ENCODE data around the gene UBE2G2. TPM values are rescaled to one million over a fixed set of nuclear protein-coding genes. Genes with fewer than 3 reads are reported as not detected.
A peak's percentile ranks its signal among the peaks of the same experiment; 100 is the strongest.
"Not testable (repeated sequence)": the region's sequence is repeated elsewhere in the genome, so short reads cannot be mapped to it uniquely, and the experiment has no call there.

Gene UBE2G2
- total RNA-seq, 1 donor: 75.3 TPM

DNA sequence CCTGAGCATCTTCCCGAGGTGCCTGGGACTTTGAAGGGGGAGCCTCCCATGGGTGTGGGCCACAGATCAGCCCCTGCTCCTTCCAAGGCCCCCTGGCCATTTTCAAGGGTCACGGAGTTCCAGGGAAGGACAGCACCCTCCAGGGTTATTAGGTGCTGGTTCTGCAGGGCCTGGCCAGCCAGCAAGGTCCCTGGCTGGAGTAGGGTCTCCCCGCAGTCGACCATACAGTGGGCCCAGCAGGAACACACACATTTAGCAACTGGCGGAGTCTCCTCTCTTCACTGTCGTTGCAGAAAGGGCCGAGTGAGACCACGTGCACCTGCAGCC, 34.0 kb upstream of the UBE2G2 start:
- H2AFZ ChIP-seq (ENCODE audit: low read length): no peak overlapping the region
- no peaks in the 10 kb centered on the region for H3K9me3 ChIP-seq (ENCODE audit: low read depth, low read length)
- H3K4me3 ChIP-seq (ENCODE audit: insufficient read depth, low read length): no peak overlapping the region
- no peak overlapping the region for H3K27ac ChIP-seq (ENCODE audit: low read depth, low read length)
- no peaks in the 10 kb centered on the region for H3K79me2 ChIP-seq (ENCODE audit: insufficient read depth, low read length)
- peaks cover 4% of the 10 kb centered on the region for H3K4me1 ChIP-seq (ENCODE audit: insufficient read depth, low read length)
- H3K4me2 ChIP-seq (ENCODE audit: insufficient read depth, low read length): no peak overlapping the region
- DNase-seq (ENCODE audit: insufficient read length, low spot score, missing footprints): no peak
- H3K27me3 ChIP-seq (ENCODE audit: insufficient read depth, low read length): peaks cover 3% of the 10 kb centered on the region
- TF ChIP-seq, protein P1, sequence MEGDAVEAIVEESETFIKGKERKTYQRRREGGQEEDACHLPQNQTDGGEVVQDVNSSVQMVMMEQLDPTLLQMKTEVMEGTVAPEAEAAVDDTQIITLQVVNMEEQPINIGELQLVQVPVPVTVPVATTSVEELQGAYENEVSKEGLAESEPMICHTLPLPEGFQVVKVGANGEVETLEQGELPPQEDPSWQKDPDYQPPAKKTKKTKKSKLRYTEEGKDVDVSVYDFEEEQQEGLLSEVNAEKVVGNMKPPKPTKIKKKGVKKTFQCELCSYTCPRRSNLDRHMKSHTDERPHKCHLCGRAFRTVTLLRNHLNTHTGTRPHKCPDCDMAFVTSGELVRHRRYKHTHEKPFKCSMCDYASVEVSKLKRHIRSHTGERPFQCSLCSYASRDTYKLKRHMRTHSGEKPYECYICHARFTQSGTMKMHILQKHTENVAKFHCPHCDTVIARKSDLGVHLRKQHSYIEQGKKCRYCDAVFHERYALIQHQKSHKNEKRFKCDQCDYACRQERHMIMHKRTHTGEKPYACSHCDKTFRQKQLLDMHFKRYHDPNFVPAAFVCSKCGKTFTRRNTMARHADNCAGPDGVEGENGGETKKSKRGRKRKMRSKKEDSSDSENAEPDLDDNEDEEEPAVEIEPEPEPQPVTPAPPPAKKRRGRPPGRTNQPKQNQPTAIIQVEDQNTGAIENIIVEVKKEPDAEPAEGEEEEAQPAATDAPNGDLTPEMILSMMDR (IDR thresholded peaks at IDR 0.05; ENCODE audit: extremely low read depth, low read depth, low read length): no peak
- H3K36me3 ChIP-seq (ENCODE audit: insufficient read depth, low read length): no peaks in the 10 kb centered on the region
- no peaks in the 10 kb centered on the region for H4K20me1 ChIP-seq (ENCODE audit: insufficient read depth, low read length)

DNA sequence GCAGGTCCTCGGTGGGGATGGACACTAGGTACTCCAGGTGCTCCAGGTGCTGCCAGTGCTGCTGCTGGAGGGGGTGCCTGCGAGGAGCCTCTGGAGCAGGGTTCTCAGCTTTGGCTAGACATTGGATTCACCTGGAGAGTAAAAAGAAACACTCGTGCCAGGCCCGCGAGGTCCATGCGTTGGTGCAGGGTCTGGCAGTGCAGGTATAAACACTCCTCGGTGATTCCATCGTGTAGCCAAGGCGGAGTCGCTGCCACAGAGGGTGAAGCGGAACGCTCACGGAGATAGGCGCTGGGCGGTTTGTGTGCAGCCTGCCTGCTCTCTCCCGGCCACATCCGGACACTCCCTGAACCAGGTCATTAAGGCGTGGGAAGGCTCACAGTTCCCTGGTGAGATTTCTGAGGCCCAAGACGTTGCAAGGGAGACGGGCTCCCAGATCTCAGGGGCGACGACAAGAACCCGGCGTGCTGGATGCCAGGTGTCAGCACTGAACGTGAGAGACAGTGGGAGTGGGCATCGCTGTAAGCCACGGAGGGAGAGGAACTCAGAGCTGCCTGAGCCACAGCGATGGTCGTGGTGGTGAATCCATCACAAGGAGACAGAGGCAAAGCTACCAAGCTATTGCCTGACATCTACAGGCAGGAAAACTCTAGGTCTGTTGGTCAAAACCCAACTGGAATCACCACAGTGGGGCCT, 33.5 kb upstream of the UBE2G2 start:
- Histone ChIP-seq H3K9me3 (ENCODE audit: low read depth, low read length) (no peaks in the 10 kb centered on the region), H3K27me3 (ENCODE audit: insufficient read depth, low read length) (peaks cover 2% of the 10 kb centered on the region), H3K79me2 (ENCODE audit: insufficient read depth, low read length) (no peaks in the 10 kb centered on the region), H3K4me1 (ENCODE audit: insufficient read depth, low read length) (peaks cover 4% of the 10 kb centered on the region), H2AFZ (ENCODE audit: low read length) (no peak overlapping the region), H3K27ac (ENCODE audit: low read depth, low read length) (no peak overlapping the region), H3K4me3 (ENCODE audit: insufficient read depth, low read length) (no peak overlapping the region), H3K36me3 (ENCODE audit: insufficient read depth, low read length) (no peaks in the 10 kb centered on the region), H4K20me1 (ENCODE audit: insufficient read depth, low read length) (no peaks in the 10 kb centered on the region), H3K4me2 (ENCODE audit: insufficient read depth, low read length) (no peak overlapping the region)
- TF ChIP-seq, protein P1 (IDR thresholded peaks at IDR 0.05; ENCODE audit: extremely low read depth, low read depth, low read length): peak; percentile 10
- peak; percentile 72 for DNase-seq (ENCODE audit: insufficient read length, low spot score, missing footprints)

DNA sequence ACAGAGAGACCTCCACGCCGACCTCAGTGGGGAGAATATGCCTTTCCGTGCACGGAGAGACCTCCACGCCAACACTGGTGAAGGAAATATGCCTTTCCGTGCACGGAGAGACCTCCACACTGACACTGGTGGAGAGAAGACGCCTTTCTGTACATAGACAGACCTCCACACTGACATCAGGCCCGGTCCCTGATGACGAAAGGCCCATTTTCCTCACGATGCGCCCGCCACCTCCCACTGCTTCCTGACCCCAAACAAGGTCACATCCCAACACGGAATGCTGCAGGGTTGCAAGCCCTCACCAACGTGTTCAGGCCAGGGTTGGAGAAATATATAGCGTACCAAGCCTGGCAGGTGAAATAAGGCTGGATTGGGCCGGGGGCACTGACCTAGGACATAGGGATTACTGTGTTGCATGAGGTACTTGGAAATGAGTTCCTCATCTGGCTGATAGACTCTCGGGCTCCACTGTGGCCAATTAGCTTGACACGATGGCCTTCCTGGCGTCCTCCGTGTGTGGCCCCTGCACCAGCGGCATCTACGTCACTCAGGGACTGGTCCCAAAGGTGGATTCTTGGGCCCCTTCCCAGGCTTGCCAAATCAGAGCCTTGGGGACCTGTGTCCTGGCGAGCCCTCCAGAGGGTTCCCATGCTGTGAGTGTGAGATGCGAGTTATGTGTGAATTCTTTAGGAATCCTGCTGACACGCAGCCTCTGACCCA, 32.8 kb upstream of the UBE2G2 start:
- Histone ChIP-seq H3K4me1 (ENCODE audit: insufficient read depth, low read length) (peaks cover 4% of the 10 kb centered on the region), H3K36me3 (ENCODE audit: insufficient read depth, low read length) (no peaks in the 10 kb centered on the region), H3K4me3 (ENCODE audit: insufficient read depth, low read length) (no peak overlapping the region), H4K20me1 (ENCODE audit: insufficient read depth, low read length) (no peaks in the 10 kb centered on the region), H2AFZ (ENCODE audit: low read length) (no peak overlapping the region), H3K9me3 (ENCODE audit: low read depth, low read length) (no peaks in the 10 kb centered on the region), H3K79me2 (ENCODE audit: insufficient read depth, low read length) (no peaks in the 10 kb centered on the region), H3K4me2 (ENCODE audit: insufficient read depth, low read length) (no peak overlapping the region), H3K27ac (ENCODE audit: low read depth, low read length) (no peak overlapping the region), H3K27me3 (ENCODE audit: insufficient read depth, low read length) (no peaks in the 10 kb centered on the region)
- TF ChIP-seq, protein P1 (IDR thresholded peaks at IDR 0.05; ENCODE audit: extremely low read depth, low read depth, low read length): no peak
- peak; percentile 22 for DNase-seq (ENCODE audit: insufficient read length, low spot score, missing footprints)

GRCh38 chr21:44833663-44834062, 32.0 kb upstream of the UBE2G2 start:
- Histone ChIP-seq H3K9me3 (ENCODE audit: low read depth, low read length) (peaks cover 3% of the 10 kb centered on the region), H3K27me3 (ENCODE audit: insufficient read depth, low read length) (no peaks in the 10 kb centered on the region), H4K20me1 (ENCODE audit: insufficient read depth, low read length) (no peaks in the 10 kb centered on the region), H3K36me3 (ENCODE audit: insufficient read depth, low read length) (no peaks in the 10 kb centered on the region), H3K4me2 (ENCODE audit: insufficient read depth, low read length) (no peak overlapping the region), H2AFZ (ENCODE audit: low read length) (no peak overlapping the region), H3K4me1 (ENCODE audit: insufficient read depth, low read length) (peaks cover 4% of the 10 kb centered on the region), H3K27ac (ENCODE audit: low read depth, low read length) (no peak overlapping the region), H3K79me2 (ENCODE audit: insufficient read depth, low read length) (no peaks in the 10 kb centered on the region), H3K4me3 (ENCODE audit: insufficient read depth, low read length) (no peak overlapping the region)
- TF ChIP-seq, protein P1 (IDR thresholded peaks at IDR 0.05; ENCODE audit: extremely low read depth, low read depth, low read length): no peak
- DNase-seq (ENCODE audit: insufficient read length, low spot score, missing footprints): peak; percentile 30

- H3K4me3 ChIP-seq (ENCODE audit: insufficient read depth, low read length); H3K27me3 ChIP-seq (ENCODE audit: insufficient read depth, low read length); H3K27ac ChIP-seq (ENCODE audit: low read depth, low read length); H3K36me3 ChIP-seq (ENCODE audit: insufficient read depth, low read length); H3K9me3 ChIP-seq (ENCODE audit: low read depth, low read length); H3K4me1 ChIP-seq (ENCODE audit: insufficient read depth, low read length); H3K4me2 ChIP-seq (ENCODE audit: insufficient read depth, low read length); H2AFZ ChIP-seq (ENCODE audit: low read length); H4K20me1 ChIP-seq (ENCODE audit: insufficient read depth, low read length); H3K79me2 ChIP-seq (ENCODE audit: insufficient read depth, low read length); DNase-seq (ENCODE audit: insufficient read length, low spot score, missing footprints): not testable (repeated sequence)
Measured at GRCh38 chr21:44832516-44833255, 31.1 kb upstream of the UBE2G2 start.

Data from osteoblast (primary cell).